Dedifferentiated amniotic fluid mesenchymal stem cell (primary cell): ENCODE results near the gene PLAC8L1.
"Not testable (repeated sequence)": the region's sequence is repeated elsewhere in the genome, so short reads cannot be mapped to it uniquely, and the experiment has no call there.

Experiments
- DNase-seq: peaks from one replicate; pipeline ENCODE4 v3.0.0-alpha.2; 2016; ENCODE audit errors: extremely low spot score

Gene PLAC8L1, protein sequence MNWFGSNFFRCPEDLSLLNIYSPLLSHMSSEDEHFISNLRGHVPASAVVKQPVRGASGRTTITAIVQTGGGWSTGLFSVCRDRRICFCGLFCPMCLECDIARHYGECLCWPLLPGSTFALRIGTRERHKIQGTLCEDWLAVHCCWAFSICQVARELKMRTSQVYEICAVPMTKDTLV

GRCh38 chr5:146105477-146105876, at the start of gene PLAC8L1:
Gene PLAC8L1, minus strand, starts transcription at chr5:146105577. Its CDS starts 1,266 bp downstream, at chr5:146104311.
- no peak for DNase-seq

DNA sequence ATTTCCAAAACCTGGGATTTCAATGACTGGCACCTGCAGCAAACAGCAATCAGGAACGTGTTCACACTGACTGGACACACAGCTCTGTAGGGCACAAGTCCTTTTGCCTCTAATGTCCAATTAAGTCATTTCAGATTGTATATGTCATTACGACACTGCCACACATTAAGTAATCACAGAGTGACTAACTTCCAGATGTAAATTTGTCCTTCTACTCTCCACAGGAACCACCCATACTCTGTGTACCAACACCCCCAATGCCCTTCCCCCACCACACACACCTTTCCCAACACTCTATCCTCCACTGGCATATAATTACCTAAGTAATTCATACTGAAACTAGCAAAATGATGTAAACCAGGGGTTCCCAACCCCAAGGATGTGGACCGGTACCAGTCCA, 46.6 kb upstream of the PLAC8L1 start:
- DNase-seq: no peak

GRCh38 chr5:146137967-146138403, 32.6 kb upstream of the PLAC8L1 start:
- DNase-seq: no peak

- DNase-seq: peak; percentile 40
Measured at GRCh38 chr5:146130440-146131045, 25.2 kb upstream of the PLAC8L1 start.

DNA sequence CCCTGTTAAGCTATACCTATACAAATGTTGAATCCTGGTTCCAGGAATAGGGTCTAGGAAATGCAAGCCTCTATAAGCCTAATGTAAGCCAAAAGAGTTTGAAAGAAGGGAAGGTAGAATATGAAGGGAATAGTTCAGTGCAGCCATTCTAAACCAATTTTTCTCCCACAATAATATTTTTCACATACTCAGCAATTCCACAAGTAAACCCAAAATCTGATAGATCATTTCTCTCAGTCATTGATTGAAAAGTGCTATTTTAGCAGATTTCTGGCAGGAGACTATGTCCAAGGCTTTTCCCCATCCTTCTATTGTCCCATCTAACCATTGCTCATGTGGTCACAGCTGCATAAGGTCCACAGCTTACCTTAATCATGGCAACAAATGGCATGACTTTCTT, 20.7 kb upstream of the PLAC8L1 start:
- DNase-seq: no peak

DNA sequence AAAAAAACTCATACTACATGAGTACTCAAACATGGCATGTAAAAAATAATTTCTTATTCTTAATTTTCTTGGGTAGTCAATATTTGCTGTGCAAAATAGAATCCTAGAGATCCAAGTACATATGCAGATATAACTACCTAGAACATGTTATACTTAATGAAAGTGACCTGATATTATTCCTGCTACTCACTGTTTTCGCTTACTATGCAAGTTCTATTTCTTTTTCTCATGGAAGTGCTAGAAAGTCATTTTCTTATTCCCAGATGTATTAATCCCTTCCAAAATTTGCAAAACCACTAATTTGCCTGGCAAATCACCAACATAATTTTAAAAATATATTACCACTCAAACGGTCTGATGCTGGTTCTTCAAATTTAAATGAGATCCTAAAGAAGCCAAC, 19.2 kb upstream of the PLAC8L1 start:
- DNase-seq: no peak

GRCh38 chr5:146121451-146121850, 16.1 kb upstream of the PLAC8L1 start:
- not testable (repeated sequence) for DNase-seq

- no peak for DNase-seq
Measured at GRCh38 chr5:146118322-146118721, 12.9 kb upstream of the PLAC8L1 start.

GRCh38 chr5:146117216-146117615, 11.8 kb upstream of the PLAC8L1 start:
- DNase-seq: not testable (repeated sequence)

DNA sequence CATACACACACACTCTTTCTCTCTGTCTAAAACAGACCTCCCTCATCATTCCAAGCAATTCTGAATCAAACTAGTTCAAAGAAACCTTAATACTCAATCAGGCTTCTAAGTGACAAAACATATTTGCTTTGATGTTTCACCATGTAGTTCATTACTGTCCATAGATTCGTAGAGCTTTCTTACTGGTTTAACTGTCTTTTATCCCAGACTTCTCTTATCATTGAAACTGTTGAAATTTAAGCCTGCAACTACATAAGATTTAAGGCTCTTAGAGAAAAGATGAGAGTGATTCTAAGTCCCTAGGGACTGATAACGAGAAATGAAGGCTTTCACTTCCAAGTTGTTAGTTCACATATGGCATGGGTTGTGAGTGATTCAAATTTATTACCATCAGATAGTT, 11.0 kb upstream of the PLAC8L1 start:
- DNase-seq: no peak

DNA sequence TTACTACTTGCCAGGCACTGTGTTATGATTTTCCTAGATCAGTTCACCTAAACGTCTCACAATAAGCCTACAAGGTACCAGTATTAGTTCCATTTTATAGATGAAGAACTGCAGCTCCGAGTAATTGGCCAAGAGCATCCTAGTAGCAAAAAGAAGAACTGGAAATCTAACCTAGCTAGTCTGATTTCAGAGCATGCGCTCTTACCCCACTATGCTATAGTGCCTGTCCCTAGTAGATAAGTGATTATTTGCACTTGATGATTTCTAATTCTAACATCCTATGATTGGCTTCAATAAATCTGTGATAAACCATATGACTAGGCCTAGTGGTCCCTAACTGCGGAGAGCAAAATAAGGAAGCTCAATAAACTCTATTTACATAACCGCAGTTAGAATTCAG, 7.1 kb upstream of the PLAC8L1 start:
- no peak for DNase-seq

DNA sequence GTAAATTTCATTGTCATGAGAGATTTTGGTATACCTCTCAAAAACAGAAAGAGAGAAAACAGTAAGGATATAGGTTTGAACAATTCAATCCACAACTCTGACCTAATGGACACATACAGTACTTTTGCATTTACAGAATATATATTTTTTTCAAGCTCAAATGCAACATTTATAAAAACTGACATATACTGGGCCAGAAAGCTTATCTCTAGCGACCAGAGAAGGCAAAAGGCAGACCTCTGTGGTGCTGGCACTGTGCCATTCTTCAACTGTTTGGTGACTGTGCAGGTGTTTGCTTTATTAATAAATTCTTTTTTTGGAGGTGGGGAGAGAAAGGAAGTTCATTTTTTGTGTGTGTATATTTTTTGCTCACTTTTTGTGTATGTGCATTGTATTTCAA, 6.0 kb upstream of the PLAC8L1 start:
- no peak for DNase-seq

GRCh38 chr5:146109379-146109778, 4.0 kb upstream of the PLAC8L1 start:
- DNase-seq: no peak

DNA sequence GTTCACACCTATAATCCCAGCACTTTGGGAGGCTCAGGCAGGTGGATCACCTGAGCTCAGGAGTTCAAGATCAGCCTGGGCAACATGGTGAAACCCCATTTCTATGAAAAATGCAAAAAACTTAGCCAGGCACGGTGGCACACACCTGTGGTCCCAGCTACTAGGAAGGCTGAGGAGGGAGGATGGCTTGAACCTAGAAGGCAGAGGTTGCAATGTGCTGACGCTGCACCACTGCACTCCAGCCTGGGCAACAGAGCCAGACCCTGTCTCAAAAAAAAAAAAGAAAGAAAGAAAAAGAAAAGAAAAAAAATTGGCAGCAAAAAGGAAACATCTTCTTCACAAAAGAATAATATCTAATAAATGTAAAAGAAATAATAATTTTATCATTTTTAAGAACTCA, 3.5 kb upstream of the PLAC8L1 start:
- DNase-seq: not testable (repeated sequence)

GRCh38 chr5:146107901-146108300, 2.5 kb upstream of the PLAC8L1 start:
- DNase-seq: peak; percentile 40

DNA sequence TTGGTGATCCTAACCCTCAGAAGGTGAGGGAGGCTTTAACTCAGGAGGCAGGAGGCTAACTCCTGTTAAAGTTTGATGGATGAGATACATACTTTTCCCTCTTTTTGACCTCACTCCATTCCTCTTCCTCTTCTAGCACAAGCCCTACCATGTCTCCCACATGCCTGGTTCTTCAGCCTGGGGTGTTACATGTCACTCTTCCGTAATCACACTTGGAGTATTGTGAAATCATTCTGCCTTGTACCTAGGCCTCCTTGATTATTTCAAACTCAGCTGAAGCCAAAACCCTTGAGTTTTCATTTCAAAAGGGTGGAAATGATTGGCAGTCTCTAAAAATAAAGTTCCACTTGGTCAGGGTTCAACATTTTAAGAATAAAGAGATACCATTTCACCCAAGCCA, 1.8 kb downstream of the PLAC8L1 start:
- no peak for DNase-seq

DNA sequence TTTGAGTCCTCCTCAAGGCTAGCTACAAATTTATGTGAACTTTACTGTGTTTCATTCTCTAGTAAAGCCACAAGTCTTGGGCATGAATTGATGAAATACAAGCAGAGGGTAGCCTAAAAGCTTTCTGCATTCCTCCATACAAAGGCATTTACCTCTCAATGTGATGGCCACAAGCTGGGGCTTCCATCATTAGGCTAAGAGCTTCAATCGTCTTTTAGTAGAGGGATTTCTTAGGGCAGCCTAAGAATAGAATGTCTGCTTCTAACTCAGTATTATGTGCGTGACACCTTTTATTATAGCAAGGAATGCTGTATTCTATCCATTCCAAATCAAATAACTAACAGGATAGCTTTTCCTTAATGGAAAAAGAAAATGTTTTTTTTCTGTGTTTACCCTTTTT, 3.7 kb downstream of the PLAC8L1 start:
- DNase-seq: no peak

- DNase-seq: no peak
Measured at GRCh38 chr5:146098047-146098446, 7.3 kb downstream of the PLAC8L1 start.

GRCh38 chr5:146091881-146092280, 13.5 kb downstream of the PLAC8L1 start:
- DNase-seq: no peak

DNA sequence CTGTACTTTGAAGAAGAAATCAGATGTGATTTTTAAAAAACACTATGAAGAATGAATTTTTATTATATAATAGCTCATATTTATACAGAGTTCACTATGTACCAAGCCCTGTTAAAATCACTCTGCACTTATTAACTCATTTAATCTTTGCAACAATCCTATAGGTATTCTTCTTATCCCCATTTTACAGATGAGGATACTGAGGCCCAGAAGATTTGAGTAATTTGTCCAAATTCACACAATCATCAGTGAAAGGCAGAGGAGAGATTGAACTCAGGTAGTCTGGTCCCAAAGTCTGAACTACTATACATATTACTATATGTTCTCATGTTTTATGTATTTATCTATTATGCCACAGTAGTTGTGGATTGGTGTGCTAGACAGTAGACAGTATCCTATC, 16.1 kb downstream of the PLAC8L1 start:
- no peak for DNase-seq

GRCh38 chr5:146088098-146088497, 17.3 kb downstream of the PLAC8L1 start:
- DNase-seq: no peak

GRCh38 chr5:146084376-146084775, 21.0 kb downstream of the PLAC8L1 start:
- no peak for DNase-seq

DNA sequence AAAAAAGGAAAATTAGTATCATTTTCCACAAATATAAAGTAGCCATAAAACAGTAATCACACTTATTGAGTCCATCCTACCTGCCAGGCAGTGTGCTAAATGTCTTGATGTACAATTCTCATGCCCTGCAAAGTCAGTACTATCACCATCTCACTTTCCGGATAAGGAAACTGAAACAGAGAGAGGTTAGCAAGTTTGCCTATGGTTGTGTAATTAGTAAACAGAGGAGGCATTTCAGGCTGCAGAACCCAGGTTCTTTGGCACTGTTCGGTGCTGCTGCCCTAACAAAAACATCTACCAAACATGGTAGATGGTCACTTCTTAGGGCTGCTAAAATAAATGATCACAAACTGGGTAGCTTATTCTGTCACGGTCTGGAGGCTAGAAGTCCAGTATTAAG, 22.6 kb downstream of the PLAC8L1 start:
- DNase-seq: no peak

DNA sequence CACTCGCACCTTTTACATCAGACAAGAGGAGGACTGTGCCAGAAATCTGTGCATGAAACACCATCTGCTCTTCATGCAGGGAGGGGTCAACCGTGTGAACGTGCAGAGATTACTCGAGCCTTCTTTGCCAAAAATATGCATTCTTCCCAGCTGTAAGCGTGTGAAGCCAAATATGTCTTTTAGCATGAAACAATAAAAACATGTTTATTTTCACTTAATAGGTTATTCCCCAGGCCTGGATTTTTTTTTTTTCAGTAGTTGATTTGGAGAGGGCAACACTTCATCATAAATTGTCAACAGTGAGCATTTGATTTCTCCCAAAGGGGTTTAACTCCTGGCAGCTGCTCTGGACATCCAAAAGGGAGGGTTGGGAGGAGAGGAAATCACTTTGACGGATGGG, 23.8 kb downstream of the PLAC8L1 start:
- no peak for DNase-seq
